Epithelial cell of prostate (primary cell): ENCODE measurements around the gene PDE3A.
"Not testable (repeated sequence)": the region's sequence is repeated elsewhere in the genome, so short reads cannot be mapped to it uniquely, and the experiment has no call there.

Experiments used
- DNase-seq: peaks from one replicate; pipeline ENCODE4 v3.0.0-alpha.2; 2011; ENCODE audit warnings: low read depth, low spot score
- H3K27ac ChIP-seq: fragments of 450-650 bp; 2 replicates; pipeline ENCODE4 v1.5.1; 2017; ENCODE audit warnings: mild to moderate bottlenecking

Gene PDE3A

GRCh38 chr12:20525064-20525610, 156.8 kb downstream of the PDE3A start:
- no peak for DNase-seq
- H3K27ac ChIP-seq, result no peak overlapping the region

GRCh38 chr12:20527417-20528163, 159.3 kb downstream of the PDE3A start:
- no peak for DNase-seq
- H3K27ac ChIP-seq, result no peak overlapping the region

- no peak for DNase-seq
- H3K27ac ChIP-seq, result no peak overlapping the region
These were observed 159.9 kb downstream of the PDE3A start for GRCh38 chr12:20528208-20528607.

- DNase-seq, result no peak
These were observed 177.9 kb downstream of the PDE3A start for GRCh38 chr12:20546267-20546666.

GRCh38 chr12:20547816-20548575, 179.7 kb downstream of the PDE3A start:
- H3K27ac ChIP-seq, result no peak overlapping the region
- no peak for DNase-seq

More at GRCh38 chr12:20546267-20546666, 177.9 kb downstream of the PDE3A start:
- no peak overlapping the region for H3K27ac ChIP-seq

GRCh38 chr12:20548611-20549010, 180.3 kb downstream of the PDE3A start:
- H3K27ac ChIP-seq, result no peak overlapping the region
- DNase-seq, result no peak

- H3K27ac ChIP-seq, result no peak overlapping the region
- DNase-seq, result no peak
These were observed 180.9 kb downstream of the PDE3A start for GRCh38 chr12:20549108-20549719.

GRCh38 chr12:20551742-20552442, 183.6 kb downstream of the PDE3A start:
- H3K27ac ChIP-seq, DNase-seq: not testable (repeated sequence)

- DNase-seq, H3K27ac ChIP-seq: not testable (repeated sequence)
These were observed 184.2 kb downstream of the PDE3A start for GRCh38 chr12:20552586-20552985.

GRCh38 chr12:20555015-20555414, 186.7 kb downstream of the PDE3A start:
- DNase-seq, result no peak
- no peak overlapping the region for H3K27ac ChIP-seq

- no peak for DNase-seq
- no peak overlapping the region for H3K27ac ChIP-seq
These were observed 187.4 kb downstream of the PDE3A start for GRCh38 chr12:20555771-20556170.

- H3K27ac ChIP-seq, result no peak overlapping the region
- DNase-seq, result no peak
These were observed 188.8 kb downstream of the PDE3A start for GRCh38 chr12:20557096-20557495.

- H3K27ac ChIP-seq, result no peak overlapping the region
- DNase-seq, result no peak
These were observed 192.6 kb downstream of the PDE3A start for GRCh38 chr12:20560935-20561334.

GRCh38 chr12:20561871-20562270, 193.5 kb downstream of the PDE3A start:
- no peak for DNase-seq
- no peak overlapping the region for H3K27ac ChIP-seq

GRCh38 chr12:20567413-20567812, 199.1 kb downstream of the PDE3A start:
- no peak for DNase-seq
- H3K27ac ChIP-seq, result no peak overlapping the region

GRCh38 chr12:20572451-20572850, 204.1 kb downstream of the PDE3A start:
- no peak overlapping the region for H3K27ac ChIP-seq
- no peak for DNase-seq

GRCh38 chr12:20576528-20576927, 208.2 kb downstream of the PDE3A start:
- H3K27ac ChIP-seq, result no peak overlapping the region
- no peak for DNase-seq

- no peak overlapping the region for H3K27ac ChIP-seq
- DNase-seq, result no peak
These were observed 208.7 kb downstream of the PDE3A start for GRCh38 chr12:20577054-20577453.

GRCh38 chr12:20578142-20578541, 209.8 kb downstream of the PDE3A start:
- H3K27ac ChIP-seq, result no peak overlapping the region
- DNase-seq, result no peak

- no peak for DNase-seq
- no peak overlapping the region for H3K27ac ChIP-seq
These were observed 216.8 kb downstream of the PDE3A start for GRCh38 chr12:20585055-20585625.
